Ishikawa (cell line): ENCODE data around the gene PPM1E.

Experiments used
- CEBPB ChIP-seq: IDR thresholded peaks from 2 replicates; pipeline ENCODE4 v1.6.1; 2012
- CREB1 ChIP-seq: IDR thresholded peaks from 2 replicates; pipeline ENCODE4 v1.6.1; 2012; ENCODE audit warnings: low read depth
- EGR1 ChIP-seq: IDR thresholded peaks from 2 replicates; pipeline ENCODE4 v1.6.1; 2012
- EP300 ChIP-seq: IDR thresholded peaks from 2 replicates; pipeline ENCODE4 v1.6.1; 2012; ENCODE audit warnings: borderline replicate concordance
- FOXM1 ChIP-seq: IDR thresholded peaks from 2 replicates; pipeline ENCODE4 v1.6.1; 2012; ENCODE audit warnings: low read depth, borderline replicate concordance
- MAX ChIP-seq: IDR thresholded peaks from 2 replicates; pipeline ENCODE4 v1.6.1; 2012
- NFIC ChIP-seq: IDR thresholded peaks from 2 replicates; pipeline ENCODE4 v1.6.1; 2012
- RAD21 ChIP-seq: IDR thresholded peaks from 2 replicates; pipeline ENCODE4 v1.6.1; 2012; ENCODE audit warnings: low read depth
- REST ChIP-seq: IDR thresholded peaks from 2 replicates; pipeline ENCODE4 v1.6.1; 2012; ENCODE audit warnings: low read depth, mild to moderate bottlenecking
- TAF1 ChIP-seq: IDR thresholded peaks from 2 replicates; pipeline ENCODE4 v1.6.1; 2012; ENCODE audit warnings: low read depth, mild to moderate bottlenecking
- TCF12 ChIP-seq: IDR thresholded peaks from 2 replicates; pipeline ENCODE4 v1.6.1; 2012; ENCODE audit warnings: low read depth
- TEAD4 ChIP-seq: IDR thresholded peaks from 2 replicates; pipeline ENCODE4 v1.6.1; 2012
- USF1 ChIP-seq: IDR thresholded peaks from 2 replicates; pipeline ENCODE4 v1.6.1; 2012
- YY1 ChIP-seq: IDR thresholded peaks from 2 replicates; pipeline ENCODE4 v1.6.1; 2012; ENCODE audit warnings: low read depth
- ZBTB7A ChIP-seq: IDR thresholded peaks from 2 replicates; pipeline ENCODE4 v1.6.1; 2012; ENCODE audit warnings: low read depth

PPM1E gene

GRCh38 chr17:58808609-58809563, 53.2 kb downstream of the PPM1E start:
- TF ChIP-seq USF1 (no peak), FOXM1 (no peak), YY1 (no peak), MAX (no peak), TAF1 (no peak), CREB1 (no peak)

GRCh38 chr17:58809564-58809936, 53.9 kb downstream of the PPM1E start:
- TF ChIP-seq CREB1: no peak
- no peak for TF ChIP-seq EGR1
- no peak for TF ChIP-seq FOXM1
- no peak for TF ChIP-seq NFIC
- no peak for TF ChIP-seq EP300
- no peak for TF ChIP-seq USF1
- no peak for TF ChIP-seq REST
- TF ChIP-seq TCF12: no peak
- no peak for TF ChIP-seq CEBPB
- TF ChIP-seq ZBTB7A: no peak
- no peak for TF ChIP-seq YY1
- TF ChIP-seq MAX: no peak
- no peak for TF ChIP-seq TEAD4

GRCh38 chr17:58811290-58811689, 55.6 kb downstream of the PPM1E start:
- TF ChIP-seq USF1 (no peak), CEBPB (peak; percentile 88), REST (no peak), TAF1 (no peak)

- no peak for TF ChIP-seq CREB1
- TF ChIP-seq USF1: no peak
- TF ChIP-seq TCF12: no peak
- no peak for TF ChIP-seq RAD21
- TF ChIP-seq TAF1: no peak
- TF ChIP-seq EGR1: no peak
- TF ChIP-seq NFIC: no peak
- no peak for TF ChIP-seq CEBPB
- no peak for TF ChIP-seq ZBTB7A
- no peak for TF ChIP-seq MAX
These were observed 58.1 kb downstream of the PPM1E start for GRCh38 chr17:58813712-58814111.

GRCh38 chr17:58818654-58819053, 63.0 kb downstream of the PPM1E start:
- no peak for TF ChIP-seq USF1
- no peak for TF ChIP-seq FOXM1
- no peak for TF ChIP-seq EGR1
- TF ChIP-seq REST: no peak
- no peak for TF ChIP-seq ZBTB7A
- no peak for TF ChIP-seq TAF1
- no peak for TF ChIP-seq NFIC
